Colonic mucosa (tissue), 4 donors: ENCODE results near the gene CD59. TPM values are rescaled to one million over a fixed set of nuclear protein-coding genes. Genes with fewer than 3 reads are reported as not detected.
"Not testable (repeated sequence)": the region's sequence is repeated elsewhere in the genome, so short reads cannot be mapped to it uniquely, and the experiment has no call there.

ENCODE experiments used
- DNase-seq: peaks from one replicate; pipeline ENCODE4 v3.0.0-alpha.2; 2020
- H3K27ac ChIP-seq: fragments of 200-600 bp; one replicate; pipeline ENCODE4 v1.8.0; 2021
- H3K27me3 ChIP-seq: fragments of 200-600 bp; one replicate; pipeline ENCODE4 v1.8.0; 2021
- H3K36me3 ChIP-seq: fragments of 200-600 bp; one replicate; pipeline ENCODE4 v1.8.0; 2021
- H3K4me1 ChIP-seq: fragments of 200-600 bp; one replicate; pipeline ENCODE4 v1.8.0; 2021; ENCODE audit warnings: mild to moderate bottlenecking
- H3K4me3 ChIP-seq: fragments of 200-600 bp; one replicate; pipeline ENCODE4 v1.8.0; 2021
- H3K9ac ChIP-seq, 2 donors: one replicate each; pipeline ENCODE4 v1.7.0; 2013; ENCODE audit warnings: control low read depth in 2 of 2, low read depth in 2 of 2, low read length in 2 of 2
- H3K9me3 ChIP-seq: fragments of 200-600 bp; one replicate; pipeline ENCODE4 v1.8.0; 2021
- CTCF ChIP-seq: fragments of 200-600 bp; IDR thresholded peaks from one replicate; pipeline ENCODE4 v1.8.0; 2022; ENCODE audit warnings: antibody characterized with exemption, mild to moderate bottlenecking
- intact Hi-C: fragments of 100-400 bp; cut with DNase I; formaldehyde crosslinking; loops from one replicate; pipeline ENCODE4 v1.14.1; 2022
- total RNA-seq, 2 donors: library from RNA; stranded (reverse); fragmentation: NEBNext Ultra II Directional in 1 of 2; extraction: Animal tissue kit (Norgen Biotek cat#: 25700) in 1 of 2; gene quantifications; one replicate each; pipeline ENCODE4 v1.2.1, GENCODE V29; 2021
- donor health status: healthy.
- donor health status: DM: no; HTN: no; CAD: no.
- donor health status: DM: no; HTN: no; CAD: no.

Gene CD59
- total RNA-seq, 2 donors from 2014 or later, result 268 to 399 TPM

- H3K9ac ChIP-seq, result peak overlapping the region in 1 of 2 donors; percentile 12
- H3K4me1 ChIP-seq, result peaks cover 10% of the 10 kb centered on the region
- H3K27ac ChIP-seq, result peak overlapping the region; percentile 93
These were observed 2.2 kb downstream of the CD59 start for GRCh38 chr11:33733980-33734379.

GRCh38 chr11:33731723-33732531 is 4.3 kb downstream of the CD59 start:
- H3K9ac ChIP-seq, result no peak overlapping the region
- intact Hi-C loops, result no loop called here
- no peaks in the 10 kb centered on the region for H3K9me3 ChIP-seq
- no peak overlapping the region for H3K4me3 ChIP-seq
- DNase-seq, result no peak
- H3K27ac ChIP-seq, result peak overlapping the region; percentile 56
- TF ChIP-seq CTCF, result no peak
- H3K4me1 ChIP-seq, result peaks cover 10% of the 10 kb centered on the region
- no peaks in the 10 kb centered on the region for H3K27me3 ChIP-seq
- H3K36me3 ChIP-seq, result no peaks in the 10 kb centered on the region

More at GRCh38 chr11:33733980-33734379, 2.2 kb downstream of the CD59 start:
- DNase-seq, result no peak
- Histone ChIP-seq H3K36me3 (no peaks in the 10 kb centered on the region), H3K27me3 (no peaks in the 10 kb centered on the region), H3K4me3 (peak overlapping the region; percentile 90), H3K9me3 (no peaks in the 10 kb centered on the region)
- intact Hi-C loops, result no loop called here
- no peak for TF ChIP-seq CTCF

- no peak overlapping the region for H3K9ac ChIP-seq
- no peak overlapping the region for H3K27ac ChIP-seq
- no peak for TF ChIP-seq CTCF
- no peak for DNase-seq
- H3K36me3 ChIP-seq, result no peaks in the 10 kb centered on the region
- peaks cover 10% of the 10 kb centered on the region for H3K4me1 ChIP-seq
- no peak overlapping the region for H3K4me3 ChIP-seq
- intact Hi-C loops, result no loop called here
- no peaks in the 10 kb centered on the region for H3K9me3 ChIP-seq
- H3K27me3 ChIP-seq, result no peaks in the 10 kb centered on the region
These were observed 5.5 kb downstream of the CD59 start for GRCh38 chr11:33730716-33731115.

GRCh38 chr11:33729072-33729664 is 7.1 kb downstream of the CD59 start:
- H3K27me3 ChIP-seq, H3K27ac ChIP-seq, intact Hi-C loops, H3K36me3 ChIP-seq, H3K4me3 ChIP-seq, H3K9me3 ChIP-seq, DNase-seq, H3K9ac ChIP-seq: not testable (repeated sequence)
- peaks cover 16% of the 10 kb centered on the region for H3K4me1 ChIP-seq

GRCh38 chr11:33727539-33727938 is 8.7 kb downstream of the CD59 start:
- H3K9me3 ChIP-seq, H3K9ac ChIP-seq, H3K36me3 ChIP-seq, H3K4me3 ChIP-seq, H3K27me3 ChIP-seq, intact Hi-C loops, H3K27ac ChIP-seq, DNase-seq: not testable (repeated sequence)
- H3K4me1 ChIP-seq, result peaks cover 19% of the 10 kb centered on the region

- Histone ChIP-seq H3K27ac (no peak overlapping the region), H3K9me3 (no peaks in the 10 kb centered on the region), H3K9ac (no peak overlapping the region), H3K4me3 (no peak overlapping the region), H3K27me3 (no peaks in the 10 kb centered on the region), H3K36me3 (no peaks in the 10 kb centered on the region), H3K4me1 (peaks cover 9% of the 10 kb centered on the region)
- DNase-seq, result no peak
- intact Hi-C loops, result no loop called here
- no peak for TF ChIP-seq CTCF
These were observed 10.7 kb downstream of the CD59 start for GRCh38 chr11:33725496-33725895.
